Mesenchymal stem cell (in vitro differentiated cells and primary cell): ENCODE results near the gene DGKH.

ENCODE experiments used
- DNase-seq: peaks from one replicate; pipeline ENCODE4 v3.0.0-alpha.2; 2013
- H2AFZ ChIP-seq: one replicate; pipeline ENCODE4 v1.6.1; 2013; ENCODE audit warnings: low read depth, mild to moderate bottlenecking, control low read depth, inconsistent platforms, low read length, moderate library complexity
- H2AK5ac ChIP-seq: 2 replicates; pipeline ENCODE4 v1.6.1; 2013; ENCODE audit warnings: low read length, moderate library complexity, mild to moderate bottlenecking, inconsistent platforms; ENCODE audit not compliant: severe bottlenecking
- H2BK120ac ChIP-seq: one replicate; pipeline ENCODE4 v1.6.1; 2013; ENCODE audit warnings: low read depth, mild to moderate bottlenecking, inconsistent platforms, low read length, moderate library complexity
- H2BK12ac ChIP-seq, 2 experiments: one replicate each; pipeline ENCODE4 v1.6.1; 2013; ENCODE audit warnings: inconsistent platforms in 2 of 2, low read length in 2 of 2, mild to moderate bottlenecking in 2 of 2, moderate library complexity in 2 of 2, control low read depth in 1 of 2
- H2BK15ac ChIP-seq: one replicate; pipeline ENCODE4 v1.6.1; 2013; ENCODE audit warnings: mild to moderate bottlenecking, low read depth, inconsistent platforms; ENCODE audit not compliant: poor library complexity, severe bottlenecking
- H2BK5ac ChIP-seq: 2 replicates; pipeline ENCODE4 v1.6.1; 2013; ENCODE audit warnings: low read depth, mild to moderate bottlenecking, low read length, control low read depth, inconsistent platforms; ENCODE audit not compliant: poor library complexity, severe bottlenecking
- H3K14ac ChIP-seq, 2 experiments: one replicate each; pipeline ENCODE4 v1.6.1; 2013; ENCODE audit warnings: inconsistent platforms in 2 of 2, low read length in 2 of 2, control low read depth in 1 of 2, mild to moderate bottlenecking in 1 of 2, moderate library complexity in 1 of 2
- H3K18ac ChIP-seq, 2 experiments: one replicate each; pipeline ENCODE4 v1.6.1; 2013; ENCODE audit warnings: inconsistent platforms in 2 of 2, low read length in 2 of 2, control low read depth in 1 of 2, low read depth in 1 of 2, mild to moderate bottlenecking in 1 of 2
- H3K23ac ChIP-seq, 2 experiments: one replicate each; pipeline ENCODE4 v1.6.1; 2013; ENCODE audit warnings: inconsistent platforms in 2 of 2, low read length in 2 of 2, mild to moderate bottlenecking in 2 of 2, moderate library complexity in 2 of 2, control low read depth in 1 of 2
- H3K27ac ChIP-seq: 2 replicates; pipeline ENCODE4 v1.5.1; 2013; ENCODE audit warnings: mild to moderate bottlenecking, moderate library complexity, low read length, control low read depth, inconsistent platforms; ENCODE audit not compliant: poor library complexity, severe bottlenecking
- H3K27me3 ChIP-seq, 2 experiments: 2 replicates each; pipeline versions ENCODE4 v1.6.1 to v1.7.0; 2013; ENCODE audit warnings: low read length in 2 of 2, mild to moderate bottlenecking in 2 of 2, moderate library complexity in 2 of 2, control low read depth in 1 of 2, inconsistent platforms in 1 of 2; ENCODE audit not compliant: control insufficient read depth in 1 of 2, insufficient read depth in 1 of 2
- H3K36me3 ChIP-seq, 2 experiments: 2 replicates each; pipeline versions ENCODE4 v1.6.1 to v1.7.0; 2013; ENCODE audit warnings: low read length in 2 of 2, control low read depth in 1 of 2, inconsistent platforms in 1 of 2, low read depth in 1 of 2, mild to moderate bottlenecking in 1 of 2; ENCODE audit not compliant: insufficient read depth in 2 of 2, control insufficient read depth in 1 of 2
- H3K4ac ChIP-seq, 2 experiments: one replicate each; pipeline ENCODE4 v1.6.1; 2013; ENCODE audit warnings: inconsistent platforms in 2 of 2, low read length in 2 of 2, mild to moderate bottlenecking in 2 of 2, moderate library complexity in 2 of 2, control low read depth in 1 of 2, low read depth in 1 of 2
- H3K4me1 ChIP-seq: 2 replicates; pipeline ENCODE4 v1.6.1; 2013; ENCODE audit warnings: low read depth, low read length, control low read depth; ENCODE audit not compliant: control insufficient read depth, insufficient read depth
- H3K4me2 ChIP-seq: 2 replicates; pipeline ENCODE4 v1.6.1; 2013; ENCODE audit warnings: low read length, mild to moderate bottlenecking, inconsistent platforms; ENCODE audit not compliant: poor library complexity, severe bottlenecking
- H3K4me3 ChIP-seq, 2 experiments: 2 replicates each; pipeline versions ENCODE4 v1.5.1 to v1.7.0; 2013; ENCODE audit warnings: low read length in 2 of 2, mild to moderate bottlenecking in 2 of 2, control low read depth in 1 of 2, low read depth in 1 of 2; ENCODE audit not compliant: insufficient read depth in 1 of 2
- H3K79me1 ChIP-seq: replicated peaks from 2 replicates; pipeline ENCODE4 v1.6.1; 2013; ENCODE audit warnings: mild to moderate bottlenecking, control low read depth, low read length, inconsistent platforms; ENCODE audit not compliant: poor library complexity, severe bottlenecking
- H3K9ac ChIP-seq: 2 replicates; pipeline ENCODE4 v1.7.0; 2013; ENCODE audit warnings: mild to moderate bottlenecking, low read length, moderate library complexity
- H3K9me3 ChIP-seq: 2 replicates; pipeline ENCODE4 v1.7.0; 2013; ENCODE audit warnings: mild to moderate bottlenecking, low read length; ENCODE audit not compliant: control insufficient read depth
- H4K8ac ChIP-seq: one replicate; pipeline ENCODE4 v1.6.1; 2013; ENCODE audit warnings: inconsistent platforms, mild to moderate bottlenecking, low read length, moderate library complexity
- H4K91ac ChIP-seq: one replicate; pipeline ENCODE4 v1.6.1; 2013; ENCODE audit warnings: mild to moderate bottlenecking, low read length, inconsistent platforms
- WGBS: methylation state at CpG from one replicate; pipeline ENCODE4 v1.1.7; 2013; ENCODE audit warnings: mixed read lengths; 5-methylcytosine and 5-hydroxymethylcytosine counted together

The DGKH gene

DNA sequence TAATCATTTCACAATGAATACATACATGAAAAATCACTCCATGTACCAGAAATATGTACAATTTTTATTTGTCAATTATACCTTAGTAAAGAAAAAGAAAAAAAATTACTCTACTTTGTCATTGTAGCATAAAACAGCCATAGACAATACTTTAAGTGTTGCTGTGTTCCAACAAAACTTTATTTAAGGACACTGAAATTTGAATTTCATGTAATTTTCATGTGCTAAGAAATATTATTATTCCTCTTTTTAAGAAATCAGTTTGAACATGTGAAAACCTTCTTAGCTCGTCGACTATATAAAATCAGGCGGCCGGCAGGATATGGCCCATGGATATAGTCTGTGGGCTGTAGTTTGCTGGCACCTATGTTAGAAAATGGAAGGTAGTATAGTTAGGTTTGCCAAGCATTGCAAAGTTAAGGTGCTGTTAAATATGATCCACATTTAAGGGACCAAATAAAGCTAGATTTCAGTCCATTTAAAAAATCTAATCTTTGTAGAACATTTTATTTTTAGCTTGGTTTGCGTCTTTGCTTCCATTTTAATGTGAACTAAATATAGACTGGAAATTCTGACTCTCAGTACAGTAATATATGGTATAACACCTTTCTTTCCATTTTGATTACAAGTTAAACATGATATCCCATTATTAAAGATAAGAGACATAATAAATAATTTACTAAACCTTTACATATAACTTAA, 6.5 kb downstream of the DGKH start:
- H3K4me1 ChIP-seq = no peaks in the 10 kb centered on the region
- H2BK15ac ChIP-seq = no peak overlapping the region
- H3K4me2 ChIP-seq = no peak overlapping the region
- H3K27ac ChIP-seq = no peak overlapping the region
- 99% methylated on average over 4 of the region's 5 CpGs for WGBS
- H4K8ac ChIP-seq = no peak overlapping the region
- H2BK120ac ChIP-seq = no peak overlapping the region
- H3K14ac ChIP-seq = no peak overlapping the region
- no peak overlapping the region for H3K4me3 ChIP-seq
- no peaks in the 10 kb centered on the region for H3K27me3 ChIP-seq
- peaks cover 15% of the 10 kb centered on the region for H3K79me1 ChIP-seq
- H2AFZ ChIP-seq = no peak overlapping the region
- no peak overlapping the region for H2AK5ac ChIP-seq
- no peak overlapping the region for H3K18ac ChIP-seq
- H2BK5ac ChIP-seq = no peak overlapping the region
- H2BK12ac ChIP-seq = no peak overlapping the region
- DNase-seq = no peak
- no peak overlapping the region for H3K9ac ChIP-seq
- no peak overlapping the region for H3K4ac ChIP-seq
- H3K23ac ChIP-seq = no peak overlapping the region
- peaks cover 5% of the 10 kb centered on the region for H3K9me3 ChIP-seq
- H4K91ac ChIP-seq = no peak overlapping the region
- H3K36me3 ChIP-seq = peaks cover 0 to 11% of the 10 kb centered on the region in 2 experiments

- H3K23ac ChIP-seq = no peak overlapping the region
- H3K4me2 ChIP-seq = no peak overlapping the region
- H4K8ac ChIP-seq = no peak overlapping the region
- H3K9ac ChIP-seq = no peak overlapping the region
- no peak overlapping the region for H2BK12ac ChIP-seq
- H3K4me1 ChIP-seq = no peaks in the 10 kb centered on the region
- no peak for DNase-seq
- H2AK5ac ChIP-seq = no peak overlapping the region
- no peaks in the 10 kb centered on the region for H3K27me3 ChIP-seq
- H4K91ac ChIP-seq = no peak overlapping the region
- WGBS = 97% methylated on average over 6 of the region's 6 CpGs
- H2BK120ac ChIP-seq = no peak overlapping the region
- H3K4me3 ChIP-seq = no peak overlapping the region
- H3K18ac ChIP-seq = no peak overlapping the region
- no peak overlapping the region for H3K27ac ChIP-seq
- no peak overlapping the region for H3K4ac ChIP-seq
- peaks cover 0 to 11% of the 10 kb centered on the region in 2 experiments for H3K36me3 ChIP-seq
- H2BK5ac ChIP-seq = no peak overlapping the region
- H3K79me1 ChIP-seq = peaks cover 14% of the 10 kb centered on the region
- H2AFZ ChIP-seq = no peak overlapping the region
- H3K14ac ChIP-seq = no peak overlapping the region
- peaks cover 5% of the 10 kb centered on the region for H3K9me3 ChIP-seq
- H2BK15ac ChIP-seq = no peak overlapping the region
Observed at GRCh38 chr13:42055500-42056085, 7.1 kb downstream of the DGKH start.

GRCh38 chr13:42056146-42056545, 7.7 kb downstream of the DGKH start:
- H2AK5ac ChIP-seq = no peak overlapping the region

GRCh38 chr13:42056583-42056982, 8.1 kb downstream of the DGKH start:
- H3K14ac ChIP-seq = no peak overlapping the region
- no peak overlapping the region for H2BK5ac ChIP-seq
- no peak overlapping the region for H3K4ac ChIP-seq
- H3K4me1 ChIP-seq = no peaks in the 10 kb centered on the region
- no peak overlapping the region for H3K18ac ChIP-seq
- no peak overlapping the region for H2BK120ac ChIP-seq
- no peak for DNase-seq
- no peak overlapping the region for H2AFZ ChIP-seq
- H3K9ac ChIP-seq = no peak overlapping the region
- no peak overlapping the region for H3K27ac ChIP-seq
- H3K36me3 ChIP-seq = peaks cover 0 to 7% of the 10 kb centered on the region in 2 experiments
- H3K27me3 ChIP-seq = no peaks in the 10 kb centered on the region
- no peak overlapping the region for H4K91ac ChIP-seq
- H3K9me3 ChIP-seq = peaks cover 5% of the 10 kb centered on the region
- H4K8ac ChIP-seq = no peak overlapping the region
- no peak overlapping the region for H2BK12ac ChIP-seq
- no peak overlapping the region for H2AK5ac ChIP-seq
- H3K4me3 ChIP-seq = no peak overlapping the region
- WGBS = 97% methylated on average over 4 of the region's 6 CpGs
- H3K79me1 ChIP-seq = peaks cover 15% of the 10 kb centered on the region
- no peak overlapping the region for H2BK15ac ChIP-seq
- no peak overlapping the region for H3K23ac ChIP-seq
- H3K4me2 ChIP-seq = no peak overlapping the region

More at GRCh38 chr13:42056146-42056545, 7.7 kb downstream of the DGKH start:
- H3K14ac ChIP-seq = no peak overlapping the region
- peaks cover 5% of the 10 kb centered on the region for H3K9me3 ChIP-seq
- no peak overlapping the region for H2BK15ac ChIP-seq
- H3K23ac ChIP-seq = no peak overlapping the region
- H3K27ac ChIP-seq = no peak overlapping the region
- H2BK120ac ChIP-seq = no peak overlapping the region
- H3K4me2 ChIP-seq = no peak overlapping the region
- WGBS = no CpG with 5 or more reads among the region's 1 CpG
- H2AFZ ChIP-seq = no peak overlapping the region
- H2BK12ac ChIP-seq = no peak overlapping the region
- no peak overlapping the region for H3K18ac ChIP-seq
- no peak overlapping the region for H4K91ac ChIP-seq
- H2BK5ac ChIP-seq = no peak overlapping the region
- no peak overlapping the region for H3K4ac ChIP-seq
- no peak overlapping the region for H4K8ac ChIP-seq
- no peak for DNase-seq
- no peak overlapping the region for H3K4me3 ChIP-seq
- H3K36me3 ChIP-seq = peaks cover 0 to 8% of the 10 kb centered on the region in 2 experiments
- no peaks in the 10 kb centered on the region for H3K4me1 ChIP-seq
- no peaks in the 10 kb centered on the region for H3K27me3 ChIP-seq
- peaks cover 15% of the 10 kb centered on the region for H3K79me1 ChIP-seq
- no peak overlapping the region for H3K9ac ChIP-seq
